ENCODE results near the gene LY6G6F.

DNA sequence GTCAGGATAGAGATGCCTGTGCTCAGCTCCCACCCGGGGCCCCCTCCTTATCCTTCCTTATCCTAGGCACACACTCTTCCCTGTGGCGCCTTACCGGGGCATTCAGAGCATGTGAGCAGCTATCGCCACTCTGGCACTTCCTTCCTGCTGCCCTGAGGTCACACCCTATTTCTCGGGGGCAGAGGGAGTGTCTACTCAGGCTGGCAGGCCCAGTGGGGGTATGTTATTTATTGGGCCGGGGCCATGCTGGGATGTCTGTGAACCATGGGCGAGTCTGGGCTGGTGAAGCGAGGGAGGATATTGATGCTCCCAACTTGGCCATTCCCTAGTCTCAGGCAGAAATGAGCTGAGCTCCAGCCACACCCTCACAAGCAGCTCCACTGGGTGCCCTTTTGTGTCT lies 4.6 kb downstream of the LY6G6F start:
- TF ChIP-seq, protein P1, sequence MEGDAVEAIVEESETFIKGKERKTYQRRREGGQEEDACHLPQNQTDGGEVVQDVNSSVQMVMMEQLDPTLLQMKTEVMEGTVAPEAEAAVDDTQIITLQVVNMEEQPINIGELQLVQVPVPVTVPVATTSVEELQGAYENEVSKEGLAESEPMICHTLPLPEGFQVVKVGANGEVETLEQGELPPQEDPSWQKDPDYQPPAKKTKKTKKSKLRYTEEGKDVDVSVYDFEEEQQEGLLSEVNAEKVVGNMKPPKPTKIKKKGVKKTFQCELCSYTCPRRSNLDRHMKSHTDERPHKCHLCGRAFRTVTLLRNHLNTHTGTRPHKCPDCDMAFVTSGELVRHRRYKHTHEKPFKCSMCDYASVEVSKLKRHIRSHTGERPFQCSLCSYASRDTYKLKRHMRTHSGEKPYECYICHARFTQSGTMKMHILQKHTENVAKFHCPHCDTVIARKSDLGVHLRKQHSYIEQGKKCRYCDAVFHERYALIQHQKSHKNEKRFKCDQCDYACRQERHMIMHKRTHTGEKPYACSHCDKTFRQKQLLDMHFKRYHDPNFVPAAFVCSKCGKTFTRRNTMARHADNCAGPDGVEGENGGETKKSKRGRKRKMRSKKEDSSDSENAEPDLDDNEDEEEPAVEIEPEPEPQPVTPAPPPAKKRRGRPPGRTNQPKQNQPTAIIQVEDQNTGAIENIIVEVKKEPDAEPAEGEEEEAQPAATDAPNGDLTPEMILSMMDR (IDR thresholded peaks at IDR 0.05) = no peak
- no peak for TF ChIP-seq POLR2A (IDR thresholded peaks at IDR 0.05)

Measured in thyroid gland (tissue), 4 donors.